GM23338 (cell line): Measurements from ENCODE around the gene RARRES2. TPM values are rescaled to one million over a fixed set of nuclear protein-coding genes. Genes with fewer than 3 reads are reported as not detected.
A peak's percentile ranks its signal among the peaks of the same experiment; 100 is the strongest.

Experiments
- ATAC-seq: fragments of 200-7000 bp; cut with Tn5 transposase; 3 replicates; pipeline ENCODE4 v1.9.1; 2020
- DNase-seq: peaks from one replicate; pipeline ENCODE4 v3.0.0-alpha.2; 2015; ENCODE audit warnings: low spot score
- H2AFZ ChIP-seq: fragments of 200-600 bp; sonication (generic); 2 replicates; pipeline ENCODE4 v1.8.0; 2016; ENCODE audit warnings: antibody characterized with exemption, mild to moderate bottlenecking, moderate library complexity
- H3F3A ChIP-seq: fragments of 200-600 bp; sonication (generic); replicated peaks from 2 replicates; pipeline ENCODE4 v1.8.0; 2017; ENCODE audit warnings: antibody characterized with exemption, mixed run types, low read depth
- H3K27ac ChIP-seq: fragments of 200-600 bp; sonication (generic); 2 replicates; pipeline ENCODE4 v1.6.1; 2016; ENCODE audit warnings: low read depth
- H3K27me3 ChIP-seq: fragments of 200-600 bp; sonication (generic); 2 replicates; pipeline ENCODE4 v1.8.0; 2016; ENCODE audit warnings: mild to moderate bottlenecking, mixed run types, moderate library complexity; ENCODE audit not compliant: insufficient read depth
- H3K36me3 ChIP-seq: fragments of 200-600 bp; sonication (generic); 2 replicates; pipeline ENCODE4 v1.8.0; 2016; ENCODE audit warnings: mild to moderate bottlenecking; ENCODE audit not compliant: insufficient read depth
- H3K4me1 ChIP-seq: fragments of 200-600 bp; sonication (generic); 2 replicates; pipeline ENCODE4 v1.8.0; 2016; ENCODE audit warnings: mild to moderate bottlenecking, moderate library complexity; ENCODE audit not compliant: insufficient read depth
- H3K4me2 ChIP-seq: fragments of 200-600 bp; sonication (generic); 2 replicates; pipeline ENCODE4 v1.7.1; 2017; ENCODE audit warnings: mixed run types
- H3K4me3 ChIP-seq: fragments of 200-600 bp; sonication (generic); 2 replicates; pipeline ENCODE4 v1.6.1; 2016; ENCODE audit warnings: mixed run types
- H3K79me2 ChIP-seq: fragments of 200-600 bp; sonication (generic); replicated peaks from 2 replicates; pipeline ENCODE4 v1.8.0; 2017; ENCODE audit warnings: mild to moderate bottlenecking; ENCODE audit not compliant: insufficient read depth
- H3K9me2 ChIP-seq: fragments of 200-600 bp; sonication (generic); 2 replicates; pipeline ENCODE4 v1.8.0; 2017; ENCODE audit not compliant: insufficient read depth
- H4K20me1 ChIP-seq: fragments of 200-600 bp; sonication (generic); replicated peaks from 2 replicates; pipeline ENCODE4 v1.8.0; 2017; ENCODE audit warnings: mild to moderate bottlenecking; ENCODE audit not compliant: insufficient read depth
- H3K27ac Mint-ChIP-seq: 2 replicates; pipeline ENCODE4 v1.8.0; 2020; ENCODE audit warnings: inconsistent platforms, mild to moderate bottlenecking, moderate library complexity, mixed read lengths
- H3K27me3 Mint-ChIP-seq: 3 replicates; pipeline ENCODE4 v1.8.0; 2022; ENCODE audit warnings: low read depth, mild to moderate bottlenecking, moderate library complexity, mixed read lengths, inconsistent platforms; ENCODE audit not compliant: insufficient read depth, poor library complexity
- H3K36me3 Mint-ChIP-seq: 3 replicates; pipeline ENCODE4 v1.8.0; 2021; ENCODE audit warnings: low read depth, mild to moderate bottlenecking, inconsistent platforms, moderate library complexity, mixed read lengths
- H3K4me1 Mint-ChIP-seq: 3 replicates; pipeline ENCODE4 v1.8.0; 2020; ENCODE audit warnings: mild to moderate bottlenecking, inconsistent platforms, mixed read lengths
- H3K4me3 Mint-ChIP-seq: 3 replicates; pipeline ENCODE4 v1.8.0; 2021; ENCODE audit warnings: moderate library complexity, mild to moderate bottlenecking, inconsistent platforms, mixed read lengths
- H3K9me3 Mint-ChIP-seq: 3 replicates; pipeline ENCODE4 v1.8.0; 2020; ENCODE audit warnings: moderate library complexity, mild to moderate bottlenecking, inconsistent platforms, mixed read lengths
- CREB1 ChIP-seq: fragments of 250-450 bp; sonication (Bioruptor Pico); IDR thresholded peaks from 2 replicates; pipeline ENCODE4 v1.5.0; 2020; ENCODE audit warnings: low read depth, mild to moderate bottlenecking, moderate library complexity
- EZH2phosphoT487 ChIP-seq: fragments of 200-600 bp; sonication (generic); IDR thresholded peaks from one replicate; pipeline ENCODE4 v1.8.1; 2018; ENCODE audit warnings: antibody characterized with exemption; ENCODE audit not compliant: unreplicated experiment
- JUNB ChIP-seq: IDR thresholded peaks from one replicate; pipeline ENCODE4 v1.6.1; 2016; ENCODE audit warnings: antibody characterized with exemption; ENCODE audit not compliant: unreplicated experiment
- NANOG ChIP-seq: IDR thresholded peaks from 2 replicates; pipeline ENCODE4 v1.6.1; 2016; ENCODE audit warnings: antibody characterized with exemption, borderline replicate concordance
- POLR2AphosphoS5 ChIP-seq: IDR thresholded peaks from 2 replicates; pipeline ENCODE4 v1.6.1; 2016; ENCODE audit warnings: antibody characterized with exemption, low read depth
- ZNF114 ChIP-seq: fragments of 250-450 bp; sonication (Bioruptor Pico); IDR thresholded peaks from 2 replicates; pipeline ENCODE4 v1.5.0; 2020; ENCODE audit warnings: mild to moderate bottlenecking, moderate library complexity
- ZNF331 ChIP-seq: fragments of 250-450 bp; sonication (Bioruptor Pico); IDR thresholded peaks from 2 replicates; pipeline ENCODE4 v1.5.0; 2020; ENCODE audit warnings: low read depth, mild to moderate bottlenecking, moderate library complexity
- long read RNA-seq: library from polyadenylated mRNA; unstranded; transcript quantifications from one replicate; pipeline ENCODE4 v2.0.0, GENCODE V29; 2020; ENCODE audit not compliant: unreplicated experiment
- polyA plus RNA-seq: library from polyadenylated mRNA; unstranded; fragments of >200 nt; fragmentation: Nextera tagmentation; extraction: Ambion mirVana; gene quantifications from 2 replicates; pipeline ENCODE4 v1.2.1, GENCODE V29; 2016
- total RNA-seq: library from RNA; depleted of rRNA; stranded (reverse); fragments of >200 nt; shearing (Covaris generic); gene quantifications from 2 replicates; pipeline ENCODE4 v1.2.3, GENCODE V29; 2014; rRNA removed
- TF ChIP-seq, protein P1 (sequence below): IDR thresholded peaks from 2 replicates; pipeline ENCODE4 v1.6.1; 2016; ENCODE audit warnings: antibody characterized with exemption
- TF ChIP-seq, protein P2 (sequence below), 2 experiments: fragments of 200-600 bp in 1 of 2; sonication (generic) in 1 of 2; conservative IDR thresholded peaks; 2 replicates each; pipeline versions ENCODE4 v1.5.1 to v1.6.1; 2016 to 2017; ENCODE audit warnings: antibody characterized with exemption in 2 of 2, low read depth in 2 of 2, mild to moderate bottlenecking in 2 of 2, moderate library complexity in 1 of 2
- TF ChIP-seq, protein P3 (sequence below): fragments of 250-450 bp; sonication (Bioruptor Pico); IDR thresholded peaks from 2 replicates; pipeline ENCODE4 v1.5.0; 2020; ENCODE audit warnings: mild to moderate bottlenecking, moderate library complexity

Gene RARRES2
- total RNA-seq (164 and 169 TPM in 2 replicates), polyA plus RNA-seq (314 and 317 TPM in 2 replicates)
- long read RNA-seq, transcript RARRES2-202 (5 exons, 1,618 nt), result minor isoform, 43 of 259 reads
- long read RNA-seq, transcript RARRES2-201 (6 exons, 740 nt), result major isoform, 194 of 259 reads
- long read RNA-seq, partial matches to known transcripts, result 7 of 259 reads
- long read RNA-seq, other reads (novel, unspliced or antisense), result 14 of 259 reads

DNA sequence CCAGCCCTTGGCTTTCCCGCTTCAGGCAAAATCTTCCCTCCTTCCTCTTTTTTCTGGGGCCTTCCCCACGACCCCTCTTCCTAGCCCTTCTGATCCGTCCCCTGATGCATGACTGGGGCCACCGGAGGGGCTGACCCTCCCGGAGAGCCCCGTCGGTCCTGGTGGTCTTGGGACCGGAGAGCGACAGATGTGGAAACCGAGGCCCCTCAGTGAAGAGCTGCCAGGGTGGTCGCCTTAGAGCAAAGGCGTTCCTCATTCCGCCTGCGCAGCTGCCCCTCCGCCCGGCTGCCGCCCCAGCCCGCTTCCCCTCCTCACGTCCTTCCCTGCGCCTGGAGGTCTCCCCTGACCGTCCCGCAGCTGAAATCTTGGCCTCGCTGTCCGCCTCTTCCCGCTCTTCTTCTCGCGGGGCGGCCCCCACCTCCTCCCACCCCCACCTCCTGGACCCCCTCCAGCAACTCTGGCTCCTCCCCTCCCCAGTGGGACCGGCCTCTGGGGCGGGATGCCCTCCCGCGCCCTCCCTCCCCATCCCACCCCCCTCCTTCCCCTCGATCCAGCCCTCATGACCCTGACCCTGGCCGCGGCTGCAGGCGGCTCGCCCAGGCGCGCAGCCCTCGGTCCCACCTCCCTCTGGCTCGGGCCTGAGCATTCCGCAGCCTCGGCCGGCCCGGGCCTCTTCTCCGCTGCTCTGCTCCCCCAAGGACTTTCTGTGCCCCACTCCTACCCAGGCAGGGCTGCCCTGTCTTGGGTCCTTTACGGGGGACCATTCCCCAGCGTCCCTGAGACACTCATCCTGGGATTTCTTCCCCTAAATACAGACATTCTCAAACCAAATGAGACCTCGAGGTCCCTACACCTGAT, at the start of gene RARRES2:
TSS of gene RARRES2 (minus strand) at position 367 of the 858 bp plus-strand sequence. CDS start 1,020 bp downstream, outside the sequence.
- no peak within 1 kb of the TSS for H3K27ac ChIP-seq
- peak within 1 kb of the TSS; percentile 93 for H3K4me3 ChIP-seq
- peaks cover 31% of the 10 kb centered on the region for H3K4me1 ChIP-seq
- no peak within 1 kb of the TSS for H3K27ac Mint-ChIP-seq
- peaks cover 37% of the 10 kb centered on the region for H3K27me3 Mint-ChIP-seq
- H4K20me1 ChIP-seq, result no peaks in the 10 kb centered on the region; the same call in 1 of the 2 replicates
- H3K79me2 ChIP-seq, result peaks cover 28% of the 10 kb centered on the region
- ATAC-seq (peak; percentile 72), DNase-seq (peak; percentile 84)
- peaks cover 28% of the 10 kb centered on the region for H3K27me3 ChIP-seq
- peak within 1 kb of the TSS; percentile 93 for H2AFZ ChIP-seq
- peak within 1 kb of the TSS; percentile 93 for H3K4me3 Mint-ChIP-seq
- H3K36me3 ChIP-seq, result peaks cover 4% of the 10 kb centered on the region; the same call in 1 of the 2 replicates
- H3K4me2 ChIP-seq, result peak within 1 kb of the TSS; percentile 94
- H3K36me3 Mint-ChIP-seq, result peaks cover 41% of the 10 kb centered on the region
- no peaks in the 10 kb centered on the region for H3K9me2 ChIP-seq
- TF ChIP-seq POLR2AphosphoS5 (peak; percentile 53), ZNF331 (no peak)
- H3K4me1 Mint-ChIP-seq, result peaks cover 51% of the 10 kb centered on the region
- peaks cover 25% of the 10 kb centered on the region for H3K9me3 Mint-ChIP-seq
- H3F3A ChIP-seq, result peaks cover 13% of the 10 kb centered on the region; the same call in 1 of the 2 replicates

DNA sequence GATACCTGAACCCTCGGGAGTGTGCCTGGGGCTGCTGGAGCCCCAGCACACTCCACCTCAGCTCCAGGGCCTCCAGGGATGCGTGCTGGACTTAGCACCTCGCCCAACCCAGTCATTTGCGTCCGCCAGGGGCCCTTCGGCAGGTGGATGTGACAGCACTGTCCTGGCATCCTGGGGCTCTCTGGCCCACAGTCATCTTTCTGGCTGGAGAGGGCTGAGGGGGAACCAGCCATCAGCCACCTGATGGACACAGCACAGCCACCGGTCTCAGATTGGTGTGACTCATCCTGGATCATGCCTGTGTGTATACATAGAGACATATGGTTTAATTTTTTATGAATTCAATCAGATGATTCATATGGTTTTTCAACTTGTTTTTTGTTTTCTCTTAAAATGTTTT, 48.8 kb upstream of the RARRES2 start:
- peaks cover 10% of the 10 kb centered on the region; the same call in 1 of the 2 replicates for H3K36me3 ChIP-seq
- no peaks in the 10 kb centered on the region for H4K20me1 ChIP-seq
- H3K27ac Mint-ChIP-seq, result no peak overlapping the region
- peaks cover 56% of the 10 kb centered on the region for H3K4me1 ChIP-seq
- DNase-seq (no peak), ATAC-seq (no peak)
- no peaks in the 10 kb centered on the region for H3K9me2 ChIP-seq
- peaks cover 13% of the 10 kb centered on the region; the same call in 1 of the 2 replicates for H3F3A ChIP-seq
- H3K4me2 ChIP-seq, result no peak overlapping the region
- peaks cover 50% of the 10 kb centered on the region for H3K4me1 Mint-ChIP-seq
- no peaks in the 10 kb centered on the region for H3K27me3 ChIP-seq
- no peak overlapping the region for H2AFZ ChIP-seq
- peaks cover 65% of the 10 kb centered on the region for H3K36me3 Mint-ChIP-seq
- peaks cover 14% of the 10 kb centered on the region for H3K27me3 Mint-ChIP-seq
- H3K27ac ChIP-seq, result no peak overlapping the region
- H3K4me3 ChIP-seq, result no peak overlapping the region
- H3K79me2 ChIP-seq, result peaks cover 36% of the 10 kb centered on the region
- no peaks in the 10 kb centered on the region for H3K9me3 Mint-ChIP-seq
- no peak overlapping the region for H3K4me3 Mint-ChIP-seq
- TF ChIP-seq ZNF114 (CRISPR knock-in tag) (no peak), CREB1 (CRISPR knock-in tag) (no peak), JUNB (no peak), NANOG (no peak), EZH2phosphoT487 (no peak)
- TF ChIP-seq, protein P1, sequence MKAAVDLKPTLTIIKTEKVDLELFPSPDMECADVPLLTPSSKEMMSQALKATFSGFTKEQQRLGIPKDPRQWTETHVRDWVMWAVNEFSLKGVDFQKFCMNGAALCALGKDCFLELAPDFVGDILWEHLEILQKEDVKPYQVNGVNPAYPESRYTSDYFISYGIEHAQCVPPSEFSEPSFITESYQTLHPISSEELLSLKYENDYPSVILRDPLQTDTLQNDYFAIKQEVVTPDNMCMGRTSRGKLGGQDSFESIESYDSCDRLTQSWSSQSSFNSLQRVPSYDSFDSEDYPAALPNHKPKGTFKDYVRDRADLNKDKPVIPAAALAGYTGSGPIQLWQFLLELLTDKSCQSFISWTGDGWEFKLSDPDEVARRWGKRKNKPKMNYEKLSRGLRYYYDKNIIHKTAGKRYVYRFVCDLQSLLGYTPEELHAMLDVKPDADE, result no peak
- TF ChIP-seq, protein P2, sequence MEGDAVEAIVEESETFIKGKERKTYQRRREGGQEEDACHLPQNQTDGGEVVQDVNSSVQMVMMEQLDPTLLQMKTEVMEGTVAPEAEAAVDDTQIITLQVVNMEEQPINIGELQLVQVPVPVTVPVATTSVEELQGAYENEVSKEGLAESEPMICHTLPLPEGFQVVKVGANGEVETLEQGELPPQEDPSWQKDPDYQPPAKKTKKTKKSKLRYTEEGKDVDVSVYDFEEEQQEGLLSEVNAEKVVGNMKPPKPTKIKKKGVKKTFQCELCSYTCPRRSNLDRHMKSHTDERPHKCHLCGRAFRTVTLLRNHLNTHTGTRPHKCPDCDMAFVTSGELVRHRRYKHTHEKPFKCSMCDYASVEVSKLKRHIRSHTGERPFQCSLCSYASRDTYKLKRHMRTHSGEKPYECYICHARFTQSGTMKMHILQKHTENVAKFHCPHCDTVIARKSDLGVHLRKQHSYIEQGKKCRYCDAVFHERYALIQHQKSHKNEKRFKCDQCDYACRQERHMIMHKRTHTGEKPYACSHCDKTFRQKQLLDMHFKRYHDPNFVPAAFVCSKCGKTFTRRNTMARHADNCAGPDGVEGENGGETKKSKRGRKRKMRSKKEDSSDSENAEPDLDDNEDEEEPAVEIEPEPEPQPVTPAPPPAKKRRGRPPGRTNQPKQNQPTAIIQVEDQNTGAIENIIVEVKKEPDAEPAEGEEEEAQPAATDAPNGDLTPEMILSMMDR (conservative IDR thresholded peaks at IDR 0.05; ENCODE audit: low read depth in 2 of 2), result no peak
- TF ChIP-seq, protein P3, sequence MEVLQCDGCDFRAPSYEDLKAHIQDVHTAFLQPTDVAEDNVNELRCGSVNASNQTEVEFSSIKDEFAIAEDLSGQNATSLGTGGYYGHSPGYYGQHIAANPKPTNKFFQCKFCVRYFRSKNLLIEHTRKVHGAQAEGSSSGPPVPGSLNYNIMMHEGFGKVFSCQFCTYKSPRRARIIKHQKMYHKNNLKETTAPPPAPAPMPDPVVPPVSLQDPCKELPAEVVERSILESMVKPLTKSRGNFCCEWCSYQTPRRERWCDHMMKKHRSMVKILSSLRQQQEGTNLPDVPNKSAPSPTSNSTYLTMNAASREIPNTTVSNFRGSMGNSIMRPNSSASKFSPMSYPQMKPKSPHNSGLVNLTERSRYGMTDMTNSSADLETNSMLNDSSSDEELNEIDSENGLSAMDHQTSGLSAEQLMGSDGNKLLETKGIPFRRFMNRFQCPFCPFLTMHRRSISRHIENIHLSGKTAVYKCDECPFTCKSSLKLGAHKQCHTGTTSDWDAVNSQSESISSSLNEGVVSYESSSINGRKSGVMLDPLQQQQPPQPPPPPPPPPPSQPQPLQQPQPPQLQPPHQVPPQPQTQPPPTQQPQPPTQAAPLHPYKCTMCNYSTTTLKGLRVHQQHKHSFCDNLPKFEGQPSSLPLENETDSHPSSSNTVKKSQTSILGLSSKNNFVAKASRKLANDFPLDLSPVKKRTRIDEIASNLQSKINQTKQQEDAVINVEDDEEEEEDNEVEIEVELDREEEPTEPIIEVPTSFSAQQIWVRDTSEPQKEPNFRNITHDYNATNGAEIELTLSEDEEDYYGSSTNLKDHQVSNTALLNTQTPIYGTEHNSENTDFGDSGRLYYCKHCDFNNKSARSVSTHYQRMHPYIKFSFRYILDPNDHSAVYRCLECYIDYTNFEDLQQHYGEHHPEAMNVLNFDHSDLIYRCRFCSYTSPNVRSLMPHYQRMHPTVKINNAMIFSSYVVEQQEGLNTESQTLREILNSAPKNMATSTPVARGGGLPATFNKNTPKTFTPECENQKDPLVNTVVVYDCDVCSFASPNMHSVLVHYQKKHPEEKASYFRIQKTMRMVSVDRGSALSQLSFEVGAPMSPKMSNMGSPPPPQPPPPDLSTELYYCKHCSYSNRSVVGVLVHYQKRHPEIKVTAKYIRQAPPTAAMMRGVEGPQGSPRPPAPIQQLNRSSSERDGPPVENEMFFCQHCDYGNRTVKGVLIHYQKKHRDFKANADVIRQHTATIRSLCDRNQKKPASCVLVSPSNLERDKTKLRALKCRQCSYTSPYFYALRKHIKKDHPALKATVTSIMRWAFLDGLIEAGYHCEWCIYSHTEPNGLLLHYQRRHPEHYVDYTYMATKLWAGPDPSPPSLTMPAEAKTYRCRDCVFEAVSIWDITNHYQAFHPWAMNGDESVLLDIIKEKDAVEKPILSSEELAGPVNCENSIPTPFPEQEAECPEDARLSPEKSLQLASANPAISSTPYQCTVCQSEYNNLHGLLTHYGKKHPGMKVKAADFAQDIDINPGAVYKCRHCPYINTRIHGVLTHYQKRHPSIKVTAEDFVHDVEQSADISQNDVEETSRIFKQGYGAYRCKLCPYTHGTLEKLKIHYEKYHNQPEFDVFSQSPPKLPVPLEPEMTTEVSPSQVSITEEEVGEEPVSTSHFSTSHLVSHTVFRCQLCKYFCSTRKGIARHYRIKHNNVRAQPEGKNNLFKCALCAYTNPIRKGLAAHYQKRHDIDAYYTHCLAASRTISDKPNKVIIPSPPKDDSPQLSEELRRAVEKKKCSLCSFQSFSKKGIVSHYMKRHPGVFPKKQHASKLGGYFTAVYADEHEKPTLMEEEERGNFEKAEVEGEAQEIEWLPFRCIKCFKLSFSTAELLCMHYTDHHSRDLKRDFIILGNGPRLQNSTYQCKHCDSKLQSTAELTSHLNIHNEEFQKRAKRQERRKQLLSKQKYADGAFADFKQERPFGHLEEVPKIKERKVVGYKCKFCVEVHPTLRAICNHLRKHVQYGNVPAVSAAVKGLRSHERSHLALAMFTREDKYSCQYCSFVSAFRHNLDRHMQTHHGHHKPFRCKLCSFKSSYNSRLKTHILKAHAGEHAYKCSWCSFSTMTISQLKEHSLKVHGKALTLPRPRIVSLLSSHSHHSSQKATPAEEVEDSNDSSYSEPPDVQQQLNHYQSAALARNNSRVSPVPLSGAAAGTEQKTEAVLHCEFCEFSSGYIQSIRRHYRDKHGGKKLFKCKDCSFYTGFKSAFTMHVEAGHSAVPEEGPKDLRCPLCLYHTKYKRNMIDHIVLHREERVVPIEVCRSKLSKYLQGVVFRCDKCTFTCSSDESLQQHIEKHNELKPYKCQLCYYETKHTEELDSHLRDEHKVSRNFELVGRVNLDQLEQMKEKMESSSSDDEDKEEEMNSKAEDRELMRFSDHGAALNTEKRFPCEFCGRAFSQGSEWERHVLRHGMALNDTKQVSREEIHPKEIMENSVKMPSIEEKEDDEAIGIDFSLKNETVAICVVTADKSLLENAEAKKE (CRISPR knock-in tag), result no peak
